IMR-90 (cell line): ENCODE measurements around the gene FRZB. TPM values are rescaled to one million over a fixed set of nuclear protein-coding genes. Genes with fewer than 3 reads are reported as not detected.

Experiments
- ATAC-seq: fragments of 200-7000 bp; cut with Tn5 transposase; 2 replicates; pipeline ENCODE4 v1.9.1; 2020; ENCODE audit warnings: low read depth, mild to moderate bottlenecking, moderate library complexity
- BruUV-seq: library from RNA; stranded (reverse); fragments of 400-500 nt; replicated peaks from 2 replicates; lab custom pipeline; 2021; lab: Mats Ljungman, UMichigan
- CTCF ChIA-PET: fragments of 300-600 bp; formaldehyde crosslinking; extraction: SDS; loops from one replicate; lab custom pipeline; 2021; ENCODE audit warnings: antibody characterized with exemption; lab: Yijun Ruan, JAX
- POLR2A ChIA-PET: fragments of 300-600 bp; sonication (Branson Sonifier 250); formaldehyde crosslinking; loops from one replicate; lab custom pipeline; 2022; ENCODE audit warnings: antibody characterized with exemption; ENCODE audit not compliant: unreplicated experiment; lab: Charles Lee
- DNase-seq: peaks from one replicate; pipeline ENCODE4 v3.0.0; 2013
- H2AFZ ChIP-seq: replicated peaks from 2 replicates; pipeline ENCODE3; 2013; ENCODE audit warnings: low read length, mild to moderate bottlenecking; ENCODE audit not compliant: poor library complexity
- H2AK5ac ChIP-seq: 2 replicates; pipeline ENCODE4 v1.6.1; 2013; ENCODE audit warnings: low read depth, low read length, inconsistent platforms
- H2AK9ac ChIP-seq: replicated peaks from 2 replicates; pipeline ENCODE3; 2013; ENCODE audit warnings: mild to moderate bottlenecking, low read depth, low read length, moderate library complexity; ENCODE audit not compliant: poor library complexity
- H2BK120ac ChIP-seq: 2 replicates; pipeline ENCODE4 v1.6.1; 2013; ENCODE audit warnings: low read depth, low read length, inconsistent platforms
- H2BK15ac ChIP-seq: 3 replicates; pipeline ENCODE4 v1.6.1; 2013; ENCODE audit warnings: low read depth, low read length, inconsistent platforms
- H2BK20ac ChIP-seq: 2 replicates; pipeline ENCODE4 v1.6.1; 2013; ENCODE audit warnings: low read depth, mild to moderate bottlenecking, inconsistent platforms, low read length, moderate library complexity
- H2BK5ac ChIP-seq: 2 replicates; pipeline ENCODE4 v1.6.1; 2013; ENCODE audit warnings: mild to moderate bottlenecking, low read depth, low read length, inconsistent platforms; ENCODE audit not compliant: poor library complexity, severe bottlenecking
- H3K14ac ChIP-seq: replicated peaks from 2 replicates; pipeline ENCODE4 v1.6.1; 2013; ENCODE audit warnings: low read depth, low read length, inconsistent platforms
- H3K18ac ChIP-seq: 2 replicates; pipeline ENCODE4 v1.6.1; 2013; ENCODE audit warnings: low read depth, low read length, control low read depth
- H3K23ac ChIP-seq: 2 replicates; pipeline ENCODE4 v1.6.1; 2013; ENCODE audit warnings: low read depth, low read length, inconsistent platforms
- H3K27ac ChIP-seq: 2 replicates; pipeline ENCODE4 v1.5.1; 2013; ENCODE audit warnings: mild to moderate bottlenecking, control low read depth, low read length; ENCODE audit not compliant: insufficient read depth
- H3K27me3 ChIP-seq: 2 replicates; pipeline ENCODE4 v1.6.1; 2013; ENCODE audit warnings: low read length; ENCODE audit not compliant: control insufficient read depth, insufficient read depth
- H3K36me3 ChIP-seq: 2 replicates; pipeline ENCODE4 v1.6.1; 2013; ENCODE audit warnings: low read length, mixed read lengths; ENCODE audit not compliant: control insufficient read depth, insufficient read depth
- H3K4ac ChIP-seq: 2 replicates; pipeline ENCODE4 v1.6.1; 2013; ENCODE audit warnings: low read depth, low read length, inconsistent platforms
- H3K4me1 ChIP-seq: 2 replicates; pipeline ENCODE4 v1.6.1; 2013; ENCODE audit warnings: low read length, mixed read lengths; ENCODE audit not compliant: control insufficient read depth, insufficient read depth
- H3K4me2 ChIP-seq: 2 replicates; pipeline ENCODE4 v1.6.1; 2013; ENCODE audit warnings: low read depth, mild to moderate bottlenecking, control low read depth, low read length, moderate library complexity
- H3K4me3 ChIP-seq: 2 replicates; pipeline ENCODE4 v1.5.1; 2013; ENCODE audit warnings: low read depth, mild to moderate bottlenecking, control low read depth, low read length, moderate library complexity; ENCODE audit not compliant: insufficient read depth
- H3K56ac ChIP-seq: 2 replicates; pipeline ENCODE4 v1.6.1; 2013; ENCODE audit warnings: low read length, inconsistent platforms; ENCODE audit not compliant: insufficient read depth; ENCODE audit errors: extremely low read depth
- H3K79me1 ChIP-seq, 2 experiments: 2 replicates each; pipeline ENCODE4 v1.6.1; 2013; ENCODE audit warnings: low read length in 2 of 2, inconsistent platforms in 1 of 2, low read depth in 1 of 2
- H3K9ac ChIP-seq: 2 replicates; pipeline ENCODE4 v1.6.1; 2013; ENCODE audit warnings: low read depth, low read length, control low read depth
- H3K9me1 ChIP-seq: 2 replicates; pipeline ENCODE4 v1.6.1; 2013; ENCODE audit warnings: low read length, inconsistent platforms; ENCODE audit not compliant: insufficient read depth
- H3K9me3 ChIP-seq: 2 replicates; pipeline ENCODE4 v1.6.1; 2013; ENCODE audit warnings: low read length; ENCODE audit not compliant: control insufficient read depth, insufficient read depth
- H4K20me1 ChIP-seq: 2 replicates; pipeline ENCODE4 v1.6.1; 2013; ENCODE audit warnings: low read length, inconsistent platforms; ENCODE audit not compliant: insufficient read depth
- H4K5ac ChIP-seq: 2 replicates; pipeline ENCODE4 v1.6.1; 2013; ENCODE audit warnings: mild to moderate bottlenecking, low read depth, low read length, control low read depth
- H4K8ac ChIP-seq, 2 experiments: 2 replicates each; pipeline ENCODE4 v1.6.1; 2013; ENCODE audit warnings: low read depth in 2 of 2, low read length in 2 of 2, control low read depth in 1 of 2, inconsistent platforms in 1 of 2
- H4K91ac ChIP-seq: 2 replicates; pipeline ENCODE4 v1.6.1; 2013; ENCODE audit warnings: low read depth, low read length, inconsistent platforms; ENCODE audit not compliant: insufficient read depth
- RCOR1 ChIP-seq: IDR thresholded peaks from 2 replicates; pipeline ENCODE4 v1.6.1; 2012; ENCODE audit warnings: mild to moderate bottlenecking, low read length, improper control_type of control experiment; ENCODE audit not compliant: insufficient replicate concordance
- dilution Hi-C: fragments of 300-500 bp; cut with HindIII; formaldehyde crosslinking; loops from one replicate; pipeline ENCODE4 v1.14.3; 2018; ENCODE audit warnings: low sequenced_read_pairs; ENCODE audit not compliant: unreplicated experiment
- in situ Hi-C: fragments of 300-500 bp; cut with MboI; formaldehyde crosslinking; loops from 3 replicates; pipeline ENCODE4 v1.14.3; 2019; ENCODE audit warnings: low sequenced_read_pairs, inconsistent platforms, mixed read lengths
- intact Hi-C: fragments of 100-400 bp; cut with micrococcal nuclease; formaldehyde crosslinking; loops from 2 replicates; pipeline ENCODE4 v1.10.0; 2022
- polyA plus RNA-seq, 3 experiments: library from polyadenylated mRNA; depleted of rRNA; stranded (reverse); fragments of >200 nt; gene quantifications; 2 replicates each; pipeline ENCODE4 v1.2.3, GENCODE V29; 2012; ENCODE audit warnings: low replicate concordance in 1 of 3
- total RNA-seq: library from RNA; depleted of rRNA; stranded (reverse); fragments of >200 nt; gene quantifications from 2 replicates; pipeline ENCODE4 v1.2.3, GENCODE V29; 2012
- TF ChIP-seq, protein P1 (sequence below): fragments of 150-350 bp; IDR thresholded peaks from 2 replicates; pipeline ENCODE4 v1.6.1; 2016; ENCODE audit warnings: low read depth, mild to moderate bottlenecking, low read length, moderate library complexity, borderline replicate concordance

Gene FRZB
- total and polyA plus RNA-seq, 2 of the 4 experiments (the other 2 are of a cell fraction) = 0.18 to 1.2 TPM

DNA sequence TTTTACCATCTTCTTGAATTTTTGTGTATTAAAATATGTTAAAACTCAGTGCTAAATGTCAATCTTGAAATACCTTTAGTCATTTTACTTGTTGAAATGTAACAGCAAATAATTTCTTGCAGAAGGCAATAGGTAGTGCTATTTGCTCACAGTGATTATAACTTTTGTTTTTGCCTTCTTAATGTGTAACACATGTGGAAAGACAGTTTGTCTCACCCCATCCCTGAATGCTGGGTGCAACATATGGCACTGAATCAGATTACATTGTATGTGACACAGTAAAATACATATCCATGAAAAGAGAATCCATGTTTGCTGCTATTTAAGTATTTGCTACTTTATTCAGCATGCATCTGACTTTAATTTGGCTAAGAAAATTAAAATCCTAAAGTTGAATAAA is 35.3 kb downstream of the FRZB start:
- no peak overlapping the region for H2BK20ac ChIP-seq
- no peak overlapping the region for H2BK5ac ChIP-seq
- no peak overlapping the region for H2AFZ ChIP-seq
- BruUV-seq = no TSS peak
- no peak for ATAC-seq
- no peak overlapping the region for H3K4me2 ChIP-seq
- H4K5ac ChIP-seq = no peak overlapping the region
- no peak overlapping the region for H3K4ac ChIP-seq
- ChIA-PET POLR2A (no interaction called here), CTCF (no interaction called here)
- dilution Hi-C loops = no loop called here
- in situ Hi-C loops = no loop called here
- H2BK15ac ChIP-seq = no peak overlapping the region
- TF ChIP-seq, protein P1, sequence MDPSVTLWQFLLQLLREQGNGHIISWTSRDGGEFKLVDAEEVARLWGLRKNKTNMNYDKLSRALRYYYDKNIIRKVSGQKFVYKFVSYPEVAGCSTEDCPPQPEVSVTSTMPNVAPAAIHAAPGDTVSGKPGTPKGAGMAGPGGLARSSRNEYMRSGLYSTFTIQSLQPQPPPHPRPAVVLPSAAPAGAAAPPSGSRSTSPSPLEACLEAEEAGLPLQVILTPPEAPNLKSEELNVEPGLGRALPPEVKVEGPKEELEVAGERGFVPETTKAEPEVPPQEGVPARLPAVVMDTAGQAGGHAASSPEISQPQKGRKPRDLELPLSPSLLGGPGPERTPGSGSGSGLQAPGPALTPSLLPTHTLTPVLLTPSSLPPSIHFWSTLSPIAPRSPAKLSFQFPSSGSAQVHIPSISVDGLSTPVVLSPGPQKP = no peak
- no peak for TF ChIP-seq RCOR1
- H3K9me1 ChIP-seq = no peaks in the 10 kb centered on the region
- no peak overlapping the region for H3K4me3 ChIP-seq
- H3K4me1 ChIP-seq = no peaks in the 10 kb centered on the region
- peaks cover 2% of the 10 kb centered on the region; the same call in 1 of the 2 replicates for H3K27me3 ChIP-seq
- H3K9ac ChIP-seq = no peak overlapping the region
- H3K27ac ChIP-seq = no peak overlapping the region
- H3K9me3 ChIP-seq = no peaks in the 10 kb centered on the region
- no peaks in the 10 kb centered on the region for H4K20me1 ChIP-seq
- no peak overlapping the region for H3K23ac ChIP-seq
- no peak overlapping the region for H2AK5ac ChIP-seq
- no peaks in the 10 kb centered on the region for H3K36me3 ChIP-seq
- no peak for DNase-seq
- H2BK120ac ChIP-seq = no peak overlapping the region
- H3K56ac ChIP-seq = no peak overlapping the region
- no peaks in the 10 kb centered on the region for H3K79me1 ChIP-seq
- no peak overlapping the region for H3K18ac ChIP-seq
- H3K14ac ChIP-seq = no peak overlapping the region
- H4K8ac ChIP-seq = no peak overlapping the region
- intact Hi-C loops = no loop called here
- H4K91ac ChIP-seq = no peak overlapping the region
- no peak overlapping the region for H2AK9ac ChIP-seq
